GM12872 (cell line): ENCODE measurements around the gene ZNF564.
A peak's percentile ranks its signal among the peaks of the same experiment; 100 is the strongest.

Experiments used
- CTCF ChIP-seq: IDR thresholded peaks from 3 replicates; pipeline ENCODE4 v1.5.1; 2011; ENCODE audit warnings: low read depth, mild to moderate bottlenecking, low read length, moderate library complexity; ENCODE audit not compliant: insufficient read depth

The ZNF564 gene

GRCh38 chr19:12574036-12574435 is 22.8 kb upstream of the ZNF564 start:
- TF ChIP-seq CTCF = no peak

- TF ChIP-seq CTCF = no peak
Observed at GRCh38 chr19:12567951-12568350, 16.7 kb upstream of the ZNF564 start.

- TF ChIP-seq CTCF = peak; percentile 98
Observed at GRCh38 chr19:12564016-12564664, 12.9 kb upstream of the ZNF564 start.

GRCh38 chr19:12555456-12555930 is 4.2 kb upstream of the ZNF564 start:
- no peak for TF ChIP-seq CTCF

GRCh38 chr19:12546903-12547302 is 4.4 kb downstream of the ZNF564 start:
- no peak for TF ChIP-seq CTCF

GRCh38 chr19:12546068-12546467 is 5.2 kb downstream of the ZNF564 start:
- TF ChIP-seq CTCF = no peak

GRCh38 chr19:12545267-12545666 is 6.0 kb downstream of the ZNF564 start:
- no peak for TF ChIP-seq CTCF
